Transverse colon (tissue), 4 donors: Measurements from ENCODE around the gene MRPL18. TPM values are rescaled to one million over a fixed set of nuclear protein-coding genes. Genes with fewer than 3 reads are reported as not detected.

ENCODE experiments used
- DNase-seq: peaks from one replicate; pipeline ENCODE4 v3.0.0-alpha.2; 2019
- H3K27ac ChIP-seq, 4 donors: fragments of 200-600 bp; sonication (generic); 2 replicates each; pipeline ENCODE4 v1.5.1; 2016 to 2018; ENCODE audit warnings: inconsistent platforms in 4 of 4
- H3K27me3 ChIP-seq: fragments of 200-600 bp; sonication (generic); 2 replicates; pipeline ENCODE4 v1.5.1; 2017; ENCODE audit warnings: inconsistent platforms
- H3K36me3 ChIP-seq, 4 donors: fragments of 200-600 bp; sonication (generic); 2 replicates each; pipeline ENCODE4 v1.5.1; 2017 to 2019; ENCODE audit warnings: inconsistent platforms in 4 of 4
- H3K4me1 ChIP-seq, 4 donors: fragments of 200-600 bp; sonication (generic); 2 replicates each; pipeline ENCODE4 v1.5.1; 2017 to 2020; ENCODE audit warnings: inconsistent platforms in 4 of 4
- H3K4me3 ChIP-seq, 4 donors: fragments of 200-600 bp; sonication (generic); 1 replicate in 1 of 4; 2 replicates in 3 of 4; pipeline versions ENCODE4 v1.5.1 to v1.6.1; 2017 to 2019; ENCODE audit warnings: inconsistent platforms in 4 of 4
- H3K9me3 ChIP-seq, 2 donors: fragments of 200-600 bp; sonication (generic); 2 replicates each; pipeline ENCODE4 v1.5.1; 2017 to 2019; ENCODE audit warnings: inconsistent platforms in 2 of 2
- CTCF ChIP-seq, 5 experiments: fragments of 200-600 bp in 3 of 5; fragments of 450-650 bp in 2 of 5; sonication (generic) in 3 of 5; IDR thresholded peaks; 1 replicate in 2 of 5; 2 replicates in 3 of 5; pipeline ENCODE4 v1.5.1; 2016 to 2017; ENCODE audit warnings: antibody characterized with exemption in 5 of 5, inconsistent platforms in 3 of 5, mild to moderate bottlenecking in 2 of 5, moderate library complexity in 1 of 5
- EP300 ChIP-seq: sonication (generic); formaldehyde crosslinking; IDR thresholded peaks from one replicate; pipeline ENCODE4 v1.6.1; 2017; ENCODE audit warnings: antibody characterized with exemption, low read depth
- POLR2A ChIP-seq: fragments of 450-650 bp; IDR thresholded peaks from one replicate; pipeline ENCODE4 v1.6.1; 2016; ENCODE audit warnings: antibody characterized with exemption, mild to moderate bottlenecking, moderate library complexity
- POLR2AphosphoS5 ChIP-seq, 3 donors: sonication (generic); formaldehyde crosslinking; IDR thresholded peaks; one replicate each; pipeline ENCODE4 v1.6.1; 2016; ENCODE audit warnings: antibody characterized with exemption in 3 of 3
- WGBS, 2 donors: methylation state at CpG; one replicate each; pipeline ENCODE4 v1.1.5; 2018; ENCODE audit warnings: low coverage in 1 of 2; 5-methylcytosine and 5-hydroxymethylcytosine counted together
- in situ Hi-C, 4 donors: fragments of 200-750 bp; cut with MboI; loops; one replicate each; pipeline versions ENCODE4 v1.15.0 to v1.15.1; 2017; ENCODE audit warnings: low sequenced_read_pairs in 3 of 4, low pct_ligation_motif_present in 1 of 4, low pct_unique_long_range_greater_than_20kb in 1 of 4
- intact Hi-C: fragments of 100-400 bp; cut with DNase I; formaldehyde crosslinking; loops from one replicate; pipeline ENCODE4 v1.15.1; 2023; ENCODE audit warnings: low total_unique reads
- total RNA-seq, 4 donors: library from RNA; depleted of rRNA; stranded (reverse); fragments of >200 nt; gene quantifications; one replicate each; pipeline ENCODE4 v1.1.0, GENCODE V29; 2016

The MRPL18 gene
- total RNA-seq, 4 donors from 2014 or later = 15.3 to 68.1 (median 40.6) TPM

DNA sequence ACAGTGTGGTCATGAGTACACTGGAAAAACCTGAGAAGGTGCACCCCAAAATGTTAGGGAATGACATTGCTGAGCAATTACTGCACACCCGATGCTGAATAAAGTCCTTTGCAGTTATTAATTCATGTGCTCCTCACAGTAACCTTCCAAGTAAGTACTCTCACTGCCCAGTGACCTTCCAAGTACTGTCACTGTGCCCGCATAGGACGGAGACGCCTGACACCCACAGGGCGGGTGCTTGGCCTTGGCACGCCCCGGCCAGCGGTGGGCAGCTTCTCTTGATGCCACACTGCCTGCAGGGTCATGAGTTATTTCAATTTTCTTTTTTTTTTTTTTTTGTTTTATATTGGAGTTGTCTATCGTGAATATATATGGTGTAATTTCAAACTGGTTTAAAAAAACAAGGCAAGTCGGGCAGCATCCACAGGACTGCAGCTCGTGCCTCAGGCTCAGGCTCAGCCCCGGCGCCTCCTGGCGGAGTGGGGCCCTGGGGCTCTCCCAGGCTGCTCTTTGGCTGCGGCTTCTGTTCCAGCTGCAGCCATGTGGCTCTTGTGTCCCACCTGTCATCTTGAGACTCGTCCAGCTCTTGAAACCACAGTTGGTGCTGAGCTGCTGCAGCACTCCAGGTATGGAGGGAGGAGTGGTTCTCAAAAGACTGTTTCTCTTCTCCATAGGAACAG, 36.8 kb downstream of the MRPL18 start:
- Histone ChIP-seq H3K27me3 (no peaks in the 10 kb centered on the region), H3K4me3 (no peak overlapping the region), H3K27ac (no peak overlapping the region), H3K4me1 (no peaks in the 10 kb centered on the region), H3K36me3 (no peaks in the 10 kb centered on the region), H3K9me3 (no peaks in the 10 kb centered on the region)
- in situ Hi-C loops (no loop called here), intact Hi-C loops (no loop called here)
- DNase-seq = no peak
- TF ChIP-seq POLR2AphosphoS5 (IDR thresholded peaks at IDR 0.05) (no peak), CTCF (IDR thresholded peaks at IDR 0.05) (no peak), EP300 (no peak), POLR2A (no peak)
- 83 to 86% methylated on average over 12 to 16 of the region's 16 CpGs for WGBS, 2 donors

GRCh38 chr6:159828074-159828473, 37.8 kb downstream of the MRPL18 start:
- Histone ChIP-seq H3K4me3 (no peak overlapping the region), H3K36me3 (no peaks in the 10 kb centered on the region), H3K9me3 (no peaks in the 10 kb centered on the region), H3K27ac (no peak overlapping the region), H3K27me3 (no peaks in the 10 kb centered on the region), H3K4me1 (no peaks in the 10 kb centered on the region)
- no peak for DNase-seq
- in situ Hi-C loops = no loop called here
- intact Hi-C loops = no loop called here
- WGBS, 2 donors = 47 to 61% methylated on average over 2 to 7 of the region's 7 CpGs
- no peak for TF ChIP-seq CTCF (IDR thresholded peaks at IDR 0.05)
- no peak for TF ChIP-seq EP300
- TF ChIP-seq POLR2AphosphoS5 (IDR thresholded peaks at IDR 0.05) = no peak
- TF ChIP-seq POLR2A = no peak

- no peak for TF ChIP-seq POLR2AphosphoS5 (IDR thresholded peaks at IDR 0.05)
- TF ChIP-seq CTCF (IDR thresholded peaks at IDR 0.05) = no peak
- no peak for TF ChIP-seq POLR2A
- TF ChIP-seq EP300 = no peak
- no peak for DNase-seq
Measured at GRCh38 chr6:159829526-159829925, 39.3 kb downstream of the MRPL18 start.

DNA sequence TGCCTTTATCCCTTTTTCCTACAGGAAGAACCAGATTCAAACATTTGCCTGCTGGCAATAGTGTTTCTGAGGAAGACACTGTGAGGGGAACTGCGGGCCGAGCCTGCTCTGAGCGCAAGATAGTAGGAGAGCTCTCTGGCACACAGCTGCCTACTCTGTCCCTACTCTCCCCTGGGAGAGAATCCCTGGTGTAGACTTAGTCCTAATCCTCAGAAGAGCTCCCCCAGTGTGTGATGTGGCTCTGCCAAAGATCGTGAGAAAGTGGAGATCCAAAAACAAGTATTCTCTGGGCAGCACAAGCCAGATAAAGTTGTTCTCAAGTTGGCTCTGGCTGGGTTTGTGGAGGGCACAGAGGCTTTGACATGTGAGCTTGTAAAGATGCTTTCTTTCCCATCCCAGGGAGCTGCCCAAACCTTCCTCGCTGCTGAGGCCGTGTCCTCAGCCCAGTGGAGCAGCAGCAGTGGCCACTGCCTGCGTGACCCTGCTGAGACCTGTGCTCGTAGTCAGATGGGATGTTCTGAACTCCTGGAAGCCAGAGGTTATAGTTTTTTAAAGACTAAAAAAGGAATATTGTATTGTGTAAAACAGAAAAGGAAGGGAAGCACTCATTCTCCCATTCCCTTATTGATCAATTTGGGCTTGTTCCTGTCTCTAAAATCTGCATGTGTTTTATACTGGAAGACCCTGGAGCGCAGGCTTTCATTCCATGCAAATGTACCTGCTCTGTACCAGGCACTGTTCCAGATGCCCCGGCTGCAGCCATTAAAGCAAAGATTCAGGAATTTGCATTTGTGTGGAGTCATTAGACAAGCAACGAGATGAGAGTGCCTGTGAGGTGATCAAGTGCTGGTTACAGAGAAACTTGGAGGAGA, 40.5 kb downstream of the MRPL18 start:
- Histone ChIP-seq H3K4me1 (no peaks in the 10 kb centered on the region), H3K36me3 (no peaks in the 10 kb centered on the region), H3K4me3 (no peak overlapping the region), H3K9me3 (no peaks in the 10 kb centered on the region), H3K27ac (no peak overlapping the region), H3K27me3 (no peaks in the 10 kb centered on the region)
- TF ChIP-seq POLR2AphosphoS5 (IDR thresholded peaks at IDR 0.05) (no peak), CTCF (IDR thresholded peaks at IDR 0.05) (no peak), EP300 (no peak), POLR2A (no peak)
- intact Hi-C loops (no loop called here), in situ Hi-C loops (no loop called here)
- no peak for DNase-seq
- WGBS, 2 donors = 48 to 76% methylated on average over 2 to 11 of the region's 11 CpGs

More at GRCh38 chr6:159829526-159829925, 39.3 kb downstream of the MRPL18 start:
- intact Hi-C loops (no loop called here), in situ Hi-C loops (no loop called here)
- no peaks in the 10 kb centered on the region for H3K4me1 ChIP-seq
- H3K4me3 ChIP-seq = no peak overlapping the region
- no peaks in the 10 kb centered on the region for H3K27me3 ChIP-seq
- 69% methylated on average over 4 of the region's 4 CpGs; no CpG with 5 or more reads in 1 of the 2 donors for WGBS, 2 donors
- H3K27ac ChIP-seq = no peak overlapping the region
- no peaks in the 10 kb centered on the region for H3K9me3 ChIP-seq
- no peaks in the 10 kb centered on the region for H3K36me3 ChIP-seq
